H9 (cell line): ENCODE results near the gene SPATA2. TPM values are rescaled to one million over a fixed set of nuclear protein-coding genes. Genes with fewer than 3 reads are reported as not detected.
A peak's percentile ranks its signal among the peaks of the same experiment; 100 is the strongest.

Source experiments
- DNase-seq: peaks from one replicate; pipeline ENCODE4 v3.0.0-alpha.2; 2017
- H2AFZ ChIP-seq: one replicate; pipeline ENCODE4 v1.6.1; 2013; ENCODE audit warnings: mild to moderate bottlenecking, low read length, control low read depth, moderate library complexity
- H2AK5ac ChIP-seq: 2 replicates; pipeline ENCODE4 v1.6.1; 2013; ENCODE audit warnings: low read length, control low read depth, mixed read lengths; ENCODE audit not compliant: insufficient read length
- H2BK120ac ChIP-seq: one replicate; pipeline ENCODE4 v1.6.1; 2013; ENCODE audit warnings: low read depth, mild to moderate bottlenecking, low read length, control low read depth, inconsistent platforms; ENCODE audit not compliant: poor library complexity, severe bottlenecking
- H2BK12ac ChIP-seq: 2 replicates; pipeline ENCODE4 v1.6.1; 2013; ENCODE audit warnings: low read length, control low read depth, mixed read lengths, low read depth; ENCODE audit not compliant: insufficient read length
- H2BK15ac ChIP-seq: 2 replicates; pipeline ENCODE4 v1.6.1; 2013; ENCODE audit warnings: low read depth, low read length, control low read depth
- H2BK20ac ChIP-seq: one replicate; pipeline ENCODE4 v1.6.1; 2013; ENCODE audit warnings: low read depth, mild to moderate bottlenecking, low read length, control low read depth, inconsistent platforms; ENCODE audit not compliant: poor library complexity, severe bottlenecking
- H2BK5ac ChIP-seq: 2 replicates; pipeline ENCODE4 v1.6.1; 2013; ENCODE audit warnings: low read length, control low read depth, mixed read lengths; ENCODE audit not compliant: insufficient read length
- H3K14ac ChIP-seq: 2 replicates; pipeline ENCODE4 v1.6.1; 2013; ENCODE audit warnings: low read length, control low read depth; ENCODE audit not compliant: insufficient read depth
- H3K18ac ChIP-seq: 2 replicates; pipeline ENCODE4 v1.6.1; 2013; ENCODE audit warnings: low read depth, mild to moderate bottlenecking, mixed read lengths, low read length, control low read depth; ENCODE audit not compliant: insufficient read length
- H3K23ac ChIP-seq: 2 replicates; pipeline ENCODE4 v1.6.1; 2013; ENCODE audit warnings: low read length, control low read depth, mixed read lengths, low read depth; ENCODE audit not compliant: insufficient read length
- H3K23me2 ChIP-seq: 2 replicates; pipeline ENCODE4 v1.6.1; 2013; ENCODE audit warnings: low read depth, mild to moderate bottlenecking, mixed read lengths, low read length, control low read depth; ENCODE audit not compliant: insufficient read length, poor library complexity, severe bottlenecking
- H3K27ac ChIP-seq: 2 replicates; pipeline ENCODE4 v1.5.1; 2013; ENCODE audit warnings: low read length, control low read depth, mixed read lengths, low read depth; ENCODE audit not compliant: insufficient read length
- H3K27me3 ChIP-seq: 2 replicates; pipeline ENCODE4 v1.6.1; 2013; ENCODE audit warnings: low read length, control low read depth, inconsistent platforms; ENCODE audit not compliant: insufficient read depth
- H3K4ac ChIP-seq: 2 replicates; pipeline ENCODE4 v1.6.1; 2013; ENCODE audit warnings: low read depth, mild to moderate bottlenecking, control low read depth, inconsistent platforms, low read length, moderate library complexity
- H3K4me1 ChIP-seq: 2 replicates; pipeline ENCODE4 v1.6.1; 2013; ENCODE audit warnings: low read length, control low read depth, inconsistent platforms; ENCODE audit not compliant: insufficient read depth
- H3K4me2 ChIP-seq: 2 replicates; pipeline ENCODE4 v1.6.1; 2013; ENCODE audit warnings: low read length, control low read depth, mixed read lengths; ENCODE audit not compliant: insufficient read length, insufficient read depth
- H3K56ac ChIP-seq: 2 replicates; pipeline ENCODE4 v1.6.1; 2013; ENCODE audit warnings: low read depth, mild to moderate bottlenecking, mixed read lengths, low read length, control low read depth; ENCODE audit not compliant: insufficient read length
- H3K79me1 ChIP-seq: 2 replicates; pipeline ENCODE4 v1.6.1; 2013; ENCODE audit warnings: low read depth, mild to moderate bottlenecking, moderate library complexity, low read length, control low read depth, inconsistent platforms; ENCODE audit not compliant: insufficient read depth, poor library complexity, severe bottlenecking
- H3K79me2 ChIP-seq: 2 replicates; pipeline ENCODE4 v1.6.1; 2013; ENCODE audit warnings: low read length, control low read depth, inconsistent platforms; ENCODE audit not compliant: insufficient read depth
- H3K9ac ChIP-seq: 2 replicates; pipeline ENCODE4 v1.6.1; 2013; ENCODE audit warnings: low read length, control low read depth, mixed read lengths; ENCODE audit not compliant: insufficient read length; ENCODE audit errors: extremely low read depth
- H3K9me3 ChIP-seq: one replicate; pipeline ENCODE4 v1.6.1; 2013; ENCODE audit warnings: low read depth, low read length, inconsistent platforms; ENCODE audit not compliant: control insufficient read depth
- H3T11ph ChIP-seq: one replicate; pipeline ENCODE4 v1.6.1; 2013; ENCODE audit warnings: mild to moderate bottlenecking, low read length, control low read depth, inconsistent platforms
- H4K20me1 ChIP-seq: one replicate; pipeline ENCODE4 v1.6.1; 2013; ENCODE audit not compliant: control insufficient read depth, insufficient read length, insufficient read depth
- H4K5ac ChIP-seq: 2 replicates; pipeline ENCODE4 v1.6.1; 2013; ENCODE audit warnings: low read depth, mild to moderate bottlenecking, mixed read lengths, low read length, control low read depth; ENCODE audit not compliant: insufficient read length
- H4K8ac ChIP-seq: replicated peaks from 2 replicates; pipeline ENCODE4 v1.6.1; 2013; ENCODE audit warnings: low read length, control low read depth, mixed read lengths, low read depth; ENCODE audit not compliant: insufficient read length
- H4K91ac ChIP-seq: 2 replicates; pipeline ENCODE4 v1.6.1; 2013; ENCODE audit warnings: low read depth, mild to moderate bottlenecking, moderate library complexity, mixed read lengths, low read length, control low read depth; ENCODE audit not compliant: insufficient read length
- H3K27ac Mint-ChIP-seq, 3 experiments: 2 replicates in 2 of 3; 3 replicates in 1 of 3; pipeline ENCODE4 v1.8.0; 2020 to 2021; ENCODE audit warnings: mixed read lengths in 3 of 3, mild to moderate bottlenecking in 1 of 3, moderate library complexity in 1 of 3
- H3K27me3 Mint-ChIP-seq: 2 replicates; pipeline ENCODE4 v1.8.0; 2021; ENCODE audit warnings: low read depth, mild to moderate bottlenecking, moderate library complexity, mixed read lengths
- H3K36me3 Mint-ChIP-seq, 3 experiments: 2 replicates in 2 of 3; 3 replicates in 1 of 3; pipeline ENCODE4 v1.8.0; 2020 to 2021; ENCODE audit warnings: low read depth in 3 of 3, mixed read lengths in 3 of 3; ENCODE audit not compliant: insufficient read depth in 1 of 3
- H3K4me1 Mint-ChIP-seq, 2 experiments: 2 replicates each; pipeline ENCODE4 v1.8.0; 2020; ENCODE audit warnings: mixed read lengths in 2 of 2
- H3K4me3 Mint-ChIP-seq, 2 experiments: 2 replicates in 1 of 2; 3 replicates in 1 of 2; pipeline ENCODE4 v1.8.0; 2020 to 2021; ENCODE audit warnings: mild to moderate bottlenecking in 2 of 2, mixed read lengths in 2 of 2, moderate library complexity in 1 of 2
- H3K9me3 Mint-ChIP-seq, 2 experiments: 2 replicates in 1 of 2; 3 replicates in 1 of 2; pipeline ENCODE4 v1.8.0; 2020; ENCODE audit warnings: mild to moderate bottlenecking in 2 of 2, mixed read lengths in 2 of 2, moderate library complexity in 1 of 2
- WGBS: extraction: QIAGEN DNeasy Blood & Tissue Kit; methylation state at CpG from one replicate; pipeline ENCODE4 v1.1.7; 2013; ENCODE audit warnings: missing lambda C conversion rate, low lambda C conversion rate, mixed read lengths; ENCODE audit not compliant: insufficient read length; ENCODE audit errors: extremely low coverage; 5-methylcytosine and 5-hydroxymethylcytosine counted together
- total RNA-seq: library from RNA; stranded (reverse); gene quantifications from 2 replicates; pipeline ENCODE4 v1.2.1, GENCODE V29; 2021
- TF ChIP-seq, protein P1 (sequence below): fragments of 200-600 bp; sonication (generic); conservative IDR thresholded peaks from 3 replicates; pipeline ENCODE4 v1.8.0; 2021; ENCODE audit warnings: antibody characterized with exemption, mild to moderate bottlenecking

Gene SPATA2
- total RNA-seq, 1 experiment from 2014 or later: 9.6 TPM

DNA sequence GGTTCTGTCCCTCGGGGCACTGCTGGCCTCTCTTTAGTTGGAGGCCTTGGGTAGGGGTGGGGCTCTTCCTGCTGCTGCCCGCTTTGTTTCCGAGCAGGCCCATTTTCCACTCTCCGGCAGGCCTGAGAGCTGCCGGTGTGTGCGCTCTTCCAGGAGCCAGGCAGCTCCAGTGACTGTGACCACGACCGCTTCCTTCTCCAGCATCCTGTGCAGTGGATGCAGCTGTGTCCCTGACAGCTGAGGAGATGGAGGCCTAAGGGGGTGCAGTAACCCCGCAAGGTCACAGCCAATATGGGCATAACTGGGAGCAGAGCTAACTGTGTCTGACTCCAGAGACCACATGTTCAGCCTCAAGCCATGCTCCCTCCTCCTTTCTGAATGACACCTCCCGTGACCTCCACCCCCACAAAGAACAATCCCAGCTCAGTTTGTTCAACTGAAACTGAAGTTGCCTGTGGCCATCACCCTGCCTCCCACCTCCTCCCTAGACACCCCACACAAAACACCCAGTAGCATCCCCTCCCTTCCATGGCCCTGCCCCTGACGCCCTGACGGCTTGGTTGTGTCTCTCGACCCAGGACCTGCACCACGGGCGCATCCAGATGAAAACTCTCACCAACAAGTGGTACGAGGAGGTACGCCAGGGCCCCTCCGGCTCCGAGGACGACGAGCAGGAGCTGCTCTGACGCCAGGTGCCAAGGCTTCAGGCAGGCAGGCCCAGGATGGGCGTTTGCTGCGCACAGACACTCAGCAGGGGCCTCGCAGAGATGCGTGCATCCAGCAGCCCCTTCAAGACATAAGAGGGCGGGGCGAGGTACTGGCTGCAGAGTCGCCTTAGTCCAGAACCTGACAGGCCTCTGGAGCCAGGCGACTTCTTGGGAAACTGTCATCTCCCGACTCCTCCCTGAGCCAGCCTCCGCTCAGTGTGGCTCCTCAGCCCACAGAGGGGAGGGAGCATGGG lies 27.8 kb downstream of the SPATA2 start:
- Histone ChIP-seq H2BK12ac (no peak overlapping the region), H3K4ac (no peak overlapping the region), H3K4me1 (no peaks in the 10 kb centered on the region), H2BK20ac (no peak overlapping the region), H3K27me3 (no peaks in the 10 kb centered on the region), H3K18ac (no peak overlapping the region), H3K23me2 (no peaks in the 10 kb centered on the region), H4K20me1 (no peaks in the 10 kb centered on the region), H4K8ac (no peak overlapping the region), H2BK120ac (no peak overlapping the region), H4K5ac (no peak overlapping the region), H3K9ac (no peak overlapping the region), H3K79me2 (no peaks in the 10 kb centered on the region), H2BK15ac (no peak overlapping the region), H3K4me2 (no peak overlapping the region), H2BK5ac (no peak overlapping the region), H3K56ac (no peak overlapping the region), H3K14ac (no peak overlapping the region), H3K27ac (no peak overlapping the region), H3K9me3 (no peaks in the 10 kb centered on the region), H3K79me1 (no peaks in the 10 kb centered on the region), H3T11ph (no peak overlapping the region), H2AFZ (no peak overlapping the region), H2AK5ac (no peak overlapping the region), H3K23ac (no peak overlapping the region), H4K91ac (no peak overlapping the region)
- DNase-seq: no peak
- TF ChIP-seq, protein P1, sequence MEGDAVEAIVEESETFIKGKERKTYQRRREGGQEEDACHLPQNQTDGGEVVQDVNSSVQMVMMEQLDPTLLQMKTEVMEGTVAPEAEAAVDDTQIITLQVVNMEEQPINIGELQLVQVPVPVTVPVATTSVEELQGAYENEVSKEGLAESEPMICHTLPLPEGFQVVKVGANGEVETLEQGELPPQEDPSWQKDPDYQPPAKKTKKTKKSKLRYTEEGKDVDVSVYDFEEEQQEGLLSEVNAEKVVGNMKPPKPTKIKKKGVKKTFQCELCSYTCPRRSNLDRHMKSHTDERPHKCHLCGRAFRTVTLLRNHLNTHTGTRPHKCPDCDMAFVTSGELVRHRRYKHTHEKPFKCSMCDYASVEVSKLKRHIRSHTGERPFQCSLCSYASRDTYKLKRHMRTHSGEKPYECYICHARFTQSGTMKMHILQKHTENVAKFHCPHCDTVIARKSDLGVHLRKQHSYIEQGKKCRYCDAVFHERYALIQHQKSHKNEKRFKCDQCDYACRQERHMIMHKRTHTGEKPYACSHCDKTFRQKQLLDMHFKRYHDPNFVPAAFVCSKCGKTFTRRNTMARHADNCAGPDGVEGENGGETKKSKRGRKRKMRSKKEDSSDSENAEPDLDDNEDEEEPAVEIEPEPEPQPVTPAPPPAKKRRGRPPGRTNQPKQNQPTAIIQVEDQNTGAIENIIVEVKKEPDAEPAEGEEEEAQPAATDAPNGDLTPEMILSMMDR: no peak
- peaks cover 3 to 22% (median 19%) of the 10 kb centered on the region in 3 experiments; a peak in 6 of 7 replicates for H3K36me3 Mint-ChIP-seq
- peaks cover 1% of the 10 kb centered on the region for H3K27me3 Mint-ChIP-seq
- WGBS: no CpG with 5 or more reads among the region's 32 CpGs
- peaks cover 26 to 46% of the 10 kb centered on the region in 2 experiments for H3K4me1 Mint-ChIP-seq
- H3K4me3 Mint-ChIP-seq: peak overlapping the region in 1 of 2 experiments; percentile 52; a peak in 1 of 5 replicates
- peak overlapping the region; percentile 61 to 96 (median 68); a peak in 3 of 7 replicates for H3K27ac Mint-ChIP-seq
- H3K9me3 Mint-ChIP-seq: no peaks in the 10 kb centered on the region
